ENCODE data around the gene SLC39A6. TPM values are rescaled to one million over a fixed set of nuclear protein-coding genes. Genes with fewer than 3 reads are reported as not detected.

Gene SLC39A6
- total RNA-seq, 4 donors from 2014 or later: 42.6 to 52.8 (median 48.1) TPM

DNA sequence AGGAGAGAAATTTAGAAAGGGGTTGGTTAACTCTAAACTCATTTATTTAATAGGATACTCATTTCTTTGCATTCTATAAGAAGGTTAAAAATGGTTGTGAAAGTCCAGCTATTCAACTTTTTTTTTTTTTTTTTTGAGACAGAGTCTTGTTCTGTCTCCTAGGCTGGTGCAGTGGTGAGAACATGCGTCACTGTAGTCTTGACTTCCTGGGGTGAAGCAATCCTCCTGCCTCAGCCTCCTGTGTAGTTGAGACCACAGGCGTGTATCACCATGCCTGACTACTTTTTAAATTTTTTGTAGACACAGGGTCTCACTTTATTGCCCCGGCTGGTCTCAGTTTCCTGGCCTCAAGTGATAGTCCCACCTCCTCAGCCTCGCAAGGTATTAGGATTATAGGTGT, 12.4 kb upstream of the SLC39A6 start:
- H3K9me3 ChIP-seq: no peaks in the 10 kb centered on the region
- intact Hi-C loops (cut with DNase I): no loop called here
- TF ChIP-seq CTCF (IDR thresholded peaks at IDR 0.05): no peak
- TF ChIP-seq POLR2A (IDR thresholded peaks at IDR 0.05): no peak
- H3K4me1 ChIP-seq: no peaks in the 10 kb centered on the region
- DNase-seq: no peak
- no peak overlapping the region for H3K4me3 ChIP-seq (replicated peaks in 1 of 3)
- no peaks in the 10 kb centered on the region for H3K27me3 ChIP-seq
- peaks cover 38 to 47% of the 10 kb centered on the region in 2 donors for H3K36me3 ChIP-seq
- 96 to 97% methylated on average over 4 of the region's 4 CpGs for WGBS, 2 donors
- H3K27ac ChIP-seq: no peak overlapping the region

DNA sequence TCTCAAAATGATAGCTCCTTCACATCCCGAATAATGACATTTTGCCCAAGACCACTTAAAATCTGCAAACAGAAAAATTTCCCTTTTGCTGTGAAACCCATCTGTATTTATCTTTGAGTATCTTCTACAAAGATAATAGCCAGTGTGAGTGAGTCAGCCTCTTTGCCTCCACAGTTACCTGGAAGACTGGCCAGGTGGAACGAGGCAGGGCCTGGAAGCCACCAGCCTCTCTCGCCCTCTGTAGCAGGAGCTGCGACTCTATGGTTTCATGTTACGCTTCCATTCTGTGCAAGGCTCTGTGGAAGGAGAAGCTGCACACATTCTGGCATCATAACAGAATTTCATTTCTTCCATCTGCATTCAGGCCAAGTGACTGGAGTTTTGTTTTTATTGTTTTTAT, 10.1 kb upstream of the SLC39A6 start:
- 79 to 85% methylated on average over 5 of the region's 5 CpGs for WGBS, 2 donors
- H3K9me3 ChIP-seq: no peaks in the 10 kb centered on the region
- intact Hi-C loops (cut with DNase I): no loop called here

GRCh38 chr18:36135264-36135663, 6.1 kb upstream of the SLC39A6 start:
- Histone ChIP-seq H3K9me3 (no peaks in the 10 kb centered on the region), H3K4me1 (peaks cover 10 to 19% of the 10 kb centered on the region in 2 donors), H3K27ac (no peak overlapping the region), H3K27me3 (no peaks in the 10 kb centered on the region), H3K4me3 (replicated peaks in 1 of 3) (no peak overlapping the region), H3K36me3 (peaks cover 9 to 21% of the 10 kb centered on the region in 2 donors)
- no peak for TF ChIP-seq CTCF (IDR thresholded peaks at IDR 0.05)
- no peak for TF ChIP-seq POLR2A (IDR thresholded peaks at IDR 0.05)
- intact Hi-C loops (cut with DNase I): no loop called here
- 92 to 96% methylated on average over 1 of the region's 1 CpG for WGBS, 2 donors
- DNase-seq: no peak

More for the DNA sequence above, 10.1 kb upstream of the SLC39A6 start:
- no peaks in the 10 kb centered on the region for H3K27me3 ChIP-seq
- no peak overlapping the region for H3K27ac ChIP-seq
- peaks cover 22 to 43% of the 10 kb centered on the region in 2 donors for H3K36me3 ChIP-seq
- H3K4me1 ChIP-seq: no peaks in the 10 kb centered on the region
- no peak for TF ChIP-seq CTCF (IDR thresholded peaks at IDR 0.05)
- no peak for TF ChIP-seq POLR2A (IDR thresholded peaks at IDR 0.05)
- no peak overlapping the region for H3K4me3 ChIP-seq (replicated peaks in 1 of 3)
- DNase-seq: no peak

GRCh38 chr18:36132756-36133155, 3.6 kb upstream of the SLC39A6 start:
- H3K27me3 ChIP-seq: no peaks in the 10 kb centered on the region
- TF ChIP-seq POLR2A (IDR thresholded peaks at IDR 0.05) (no peak), CTCF (IDR thresholded peaks at IDR 0.05) (no peak)
- no peaks in the 10 kb centered on the region for H3K9me3 ChIP-seq
- H3K27ac ChIP-seq: no peak overlapping the region
- 85 to 92% methylated on average over 3 of the region's 3 CpGs for WGBS, 2 donors
- no peak overlapping the region for H3K4me3 ChIP-seq (replicated peaks in 1 of 3)
- H3K4me1 ChIP-seq: peaks cover 12 to 26% of the 10 kb centered on the region in 2 donors
- DNase-seq: no peak
- peaks cover 4 to 6% of the 10 kb centered on the region in 2 donors for H3K36me3 ChIP-seq
- intact Hi-C loops (cut with DNase I): no loop called here

- WGBS, 2 donors: 92 to 94% methylated on average over 9 of the region's 9 CpGs
- Histone ChIP-seq H3K27me3 (no peaks in the 10 kb centered on the region), H3K4me3 (replicated peaks in 1 of 3) (no peak overlapping the region), H3K36me3 (peaks cover 0 to 4% of the 10 kb centered on the region in 2 donors), H3K9me3 (no peaks in the 10 kb centered on the region), H3K4me1 (peaks cover 12 to 27% of the 10 kb centered on the region in 2 donors), H3K27ac (no peak overlapping the region)
- intact Hi-C loops (cut with DNase I): no loop called here
- TF ChIP-seq CTCF (IDR thresholded peaks at IDR 0.05) (no peak), POLR2A (IDR thresholded peaks at IDR 0.05) (no peak)
- no peak for DNase-seq
Observed at GRCh38 chr18:36131692-36132483, 2.7 kb upstream of the SLC39A6 start.
